K562 (cell line): ENCODE data around the gene RELA. TPM values are rescaled to one million over a fixed set of nuclear protein-coding genes. Genes with fewer than 3 reads are reported as not detected.

ENCODE experiments used
- CAMTA2 ChIP-seq: fragments of 250-450 bp; sonication (Bioruptor Pico); conservative IDR thresholded peaks from 2 replicates; pipeline ENCODE4 v1.5.1; 2022
- FOXJ3 ChIP-seq: sonication (generic); formaldehyde crosslinking; IDR thresholded peaks from 2 replicates; pipeline ENCODE4 v1.4.0; 2020; ENCODE audit warnings: mild to moderate bottlenecking, missing genetic modification reagents
- GMEB1 ChIP-seq: fragments of 250-450 bp; sonication (Bioruptor Pico); IDR thresholded peaks from 2 replicates; pipeline ENCODE4 v1.4.0; 2020; ENCODE audit warnings: mild to moderate bottlenecking
- KDM4B ChIP-seq, 2 experiments: fragments of 450-650 bp in 1 of 2; sonication (generic) in 1 of 2; IDR thresholded peaks; 2 replicates each; pipeline ENCODE4 v1.6.1; 2016 to 2017; ENCODE audit warnings: borderline replicate concordance in 2 of 2, antibody characterized with exemption in 1 of 2, low read depth in 1 of 2, mild to moderate bottlenecking in 1 of 2
- MXI1 ChIP-seq: IDR thresholded peaks from 2 replicates; pipeline ENCODE4 v1.6.1; 2011; ENCODE audit warnings: low read depth, mild to moderate bottlenecking, improper control_type of control experiment, low read length
- NR2C2 ChIP-seq, 2 experiments: fragments of 200-800 bp in 1 of 2; sonication (Bioruptor generic) in 1 of 2; sonication (generic) in 1 of 2; formaldehyde crosslinking in 1 of 2; IDR thresholded peaks; 2 replicates each; pipeline versions ENCODE4 v1.6.1 to v1.8.0; 2016 to 2022; ENCODE audit warnings: mild to moderate bottlenecking in 1 of 2, missing compliant biosample characterization in 1 of 2, missing genetic modification characterization in 1 of 2, missing genetic modification reagents in 1 of 2
- POLR2G ChIP-seq: fragments of 200-400 bp; formaldehyde crosslinking; IDR thresholded peaks from 2 replicates; pipeline ENCODE4 v1.6.1; 2017; ENCODE audit warnings: low read depth, mild to moderate bottlenecking, antibody characterized with exemption, low read length, moderate library complexity
- PYGO2 ChIP-seq: fragments of 450-650 bp; IDR thresholded peaks from 2 replicates; pipeline ENCODE4 v1.6.1; 2016; ENCODE audit warnings: mild to moderate bottlenecking, missing genetic modification characterization, moderate library complexity, missing compliant biosample characterization
- RBFOX2 ChIP-seq: fragments of 200-400 bp; formaldehyde crosslinking; IDR thresholded peaks from 2 replicates; pipeline ENCODE4 v1.6.1; 2017; ENCODE audit warnings: low read depth, mild to moderate bottlenecking, low read length, moderate library complexity
- SAP30 ChIP-seq: fragments of 200-600 bp; sonication (generic); IDR thresholded peaks from 2 replicates; pipeline ENCODE4 v1.6.1; 2012; ENCODE audit warnings: borderline replicate concordance, low read depth, mild to moderate bottlenecking, moderate library complexity, low read length, control low read depth, inconsistent platforms; ENCODE audit not compliant: insufficient read depth, poor library complexity, severe bottlenecking
- SIN3B ChIP-seq: fragments of 450-650 bp; IDR thresholded peaks from 2 replicates; pipeline ENCODE4 v1.6.1; 2017; ENCODE audit warnings: low read depth, mild to moderate bottlenecking, moderate library complexity
- VEZF1 ChIP-seq: fragments of 200-800 bp; sonication (Bioruptor generic); IDR thresholded peaks from 2 replicates; pipeline ENCODE4 v1.6.1; 2017; ENCODE audit warnings: missing genetic modification characterization, missing compliant biosample characterization
- ZNF583 ChIP-seq: fragments of 250-450 bp; sonication (Bioruptor Pico); IDR thresholded peaks from 2 replicates; pipeline ENCODE4 v1.4.0; 2020
- ZNF75A ChIP-seq: fragments of 450-650 bp; formaldehyde crosslinking; IDR thresholded peaks from 2 replicates; pipeline ENCODE4 v1.4.0; 2020; ENCODE audit warnings: mild to moderate bottlenecking
- polyA plus RNA-seq, 8 experiments: library from polyadenylated mRNA; depleted of rRNA in 4 of 8; stranded (reverse) in 5 of 8; unstranded in 3 of 8; fragments of >200 nt; fragmentation: Nextera tagmentation in 2 of 8; fragmentation: Illumina TruSeq in 1 of 8; extraction: Ambion mirVana in 2 of 8; extraction: Trizol in 1 of 8; gene quantifications; 2 replicates each; pipeline versions ENCODE4 v1.2.1 to v1.2.3, GENCODE V29; 2011 to 2014; ENCODE audit warnings: inconsistent platforms in 1 of 8, missing spikeins in 1 of 8
- total RNA-seq, 7 experiments: library from RNA; depleted of rRNA in 6 of 7; stranded (reverse); fragments of >200 nt in 6 of 7; fragmentation: Illumina TruSeq in 2 of 7; extraction: Trizol in 2 of 7; gene quantifications; 2 replicates each; pipeline versions ENCODE4 v1.2.1 to v1.2.3, GENCODE V29; 2011 to 2021; ENCODE audit warnings: low replicate concordance in 1 of 7
- TF ChIP-seq, protein P1 (sequence below): fragments of 250-450 bp; sonication (Bioruptor Pico); IDR thresholded peaks from 2 replicates; pipeline ENCODE4 v1.8.0; 2022; ENCODE audit warnings: moderate library complexity, mild to moderate bottlenecking, inconsistent platforms

RELA gene
- total and polyA plus RNA-seq, 9 of the 15 experiments (the other 6 are each of a cell fraction or from before 2014, with no cell fraction given) = 6.0 to 67.4 (median 20.6) TPM

GRCh38 chr11:65615950-65616574, 46.7 kb downstream of the RELA start (continued):
- TF ChIP-seq GMEB1 (CRISPR knock-in tag) (no peak), POLR2G (peak; percentile 10), FOXJ3 (CRISPR knock-in tag) (no peak), CAMTA2 (no peak), SIN3B (0 out of 2 replicates have a peak, but pooled peaks have one; percentile 6), SAP30 (peak; percentile 58), RBFOX2 (peak; percentile 22), ZNF75A (CRISPR knock-in tag) (no peak), MXI1 (0 out of 2 replicates have a peak, but pooled peaks have one; percentile 12), ZNF583 (no peak), PYGO2 (tag) (no peak), VEZF1 (CRISPR knock-in tag) (peak; percentile 82), KDM4B (IDR thresholded peaks at IDR 0.05; ENCODE audit: borderline replicate concordance in 2 of 2, low read depth in 1 of 2) (no peak), NR2C2 (CRISPR knock-in tag; IDR thresholded peaks at IDR 0.05) (no peak), NR2C2 (tag; IDR thresholded peaks at IDR 0.05) (no peak)
- TF ChIP-seq, protein P1, sequence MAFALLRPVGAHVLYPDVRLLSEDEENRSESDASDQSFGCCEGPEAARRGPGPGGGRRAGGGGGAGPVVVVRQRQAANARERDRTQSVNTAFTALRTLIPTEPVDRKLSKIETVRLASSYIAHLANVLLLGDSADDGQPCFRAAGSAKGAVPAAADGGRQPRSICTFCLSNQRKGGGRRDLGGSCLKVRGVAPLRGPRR (CRISPR knock-in tag) = no peak
